Prostate gland (tissue), 2 donors: ENCODE measurements around the gene TAF5L.

Source experiments
- POLR2A ChIP-seq: fragments of 450-650 bp; IDR thresholded peaks from one replicate; pipeline ENCODE4 v1.6.1; 2016; ENCODE audit warnings: antibody characterized with exemption, mild to moderate bottlenecking
- POLR2AphosphoS5 ChIP-seq: sonication (generic); formaldehyde crosslinking; IDR thresholded peaks from one replicate; pipeline ENCODE4 v1.6.1; 2017; ENCODE audit warnings: antibody characterized with exemption
- TF ChIP-seq, protein P1 (sequence below), 4 experiments: fragments of 200-600 bp in 2 of 4; fragments of 450-650 bp in 2 of 4; sonication (generic) in 2 of 4; IDR thresholded peaks; 1 replicate in 3 of 4; 2 replicates in 1 of 4; pipeline ENCODE4 v1.5.1; 2016 to 2019; ENCODE audit warnings: antibody characterized with exemption in 4 of 4, mild to moderate bottlenecking in 2 of 4, moderate library complexity in 2 of 4

DNA sequence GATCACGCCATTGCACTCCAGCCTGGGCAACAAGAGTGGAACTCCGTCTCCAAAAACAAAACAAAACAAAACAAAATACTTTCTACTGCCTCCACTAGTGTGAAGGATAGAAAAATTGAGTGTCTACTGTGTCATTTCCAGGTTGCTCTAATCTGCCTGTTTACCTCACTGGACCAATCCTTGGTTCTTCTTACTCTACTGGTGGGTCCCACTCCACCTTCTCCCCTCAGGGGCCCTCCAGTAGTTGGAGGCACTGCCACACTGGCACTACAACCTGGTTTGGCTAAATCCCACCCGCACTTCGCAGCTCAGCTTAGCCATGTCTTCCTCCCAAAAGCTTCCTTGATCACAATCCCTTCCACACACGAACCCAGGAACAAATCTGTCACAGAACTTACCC is 2.7 kb downstream of the TAF5L start:
- no peak for TF ChIP-seq POLR2A
- TF ChIP-seq, protein P1, sequence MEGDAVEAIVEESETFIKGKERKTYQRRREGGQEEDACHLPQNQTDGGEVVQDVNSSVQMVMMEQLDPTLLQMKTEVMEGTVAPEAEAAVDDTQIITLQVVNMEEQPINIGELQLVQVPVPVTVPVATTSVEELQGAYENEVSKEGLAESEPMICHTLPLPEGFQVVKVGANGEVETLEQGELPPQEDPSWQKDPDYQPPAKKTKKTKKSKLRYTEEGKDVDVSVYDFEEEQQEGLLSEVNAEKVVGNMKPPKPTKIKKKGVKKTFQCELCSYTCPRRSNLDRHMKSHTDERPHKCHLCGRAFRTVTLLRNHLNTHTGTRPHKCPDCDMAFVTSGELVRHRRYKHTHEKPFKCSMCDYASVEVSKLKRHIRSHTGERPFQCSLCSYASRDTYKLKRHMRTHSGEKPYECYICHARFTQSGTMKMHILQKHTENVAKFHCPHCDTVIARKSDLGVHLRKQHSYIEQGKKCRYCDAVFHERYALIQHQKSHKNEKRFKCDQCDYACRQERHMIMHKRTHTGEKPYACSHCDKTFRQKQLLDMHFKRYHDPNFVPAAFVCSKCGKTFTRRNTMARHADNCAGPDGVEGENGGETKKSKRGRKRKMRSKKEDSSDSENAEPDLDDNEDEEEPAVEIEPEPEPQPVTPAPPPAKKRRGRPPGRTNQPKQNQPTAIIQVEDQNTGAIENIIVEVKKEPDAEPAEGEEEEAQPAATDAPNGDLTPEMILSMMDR (IDR thresholded peaks at IDR 0.05): no peak
- no peak for TF ChIP-seq POLR2AphosphoS5
